GM19023 (cell line): ENCODE data around the gene ATP6V0D1.

Source experiments
- ATAC-seq: cut with Tn5 transposase; IDR thresholded peaks from one replicate; pipeline ENCODE4 v1.9.1; 2021; ENCODE audit warnings: mild to moderate bottlenecking, moderate library complexity; ENCODE audit not compliant: unreplicated experiment

ATP6V0D1 gene

DNA sequence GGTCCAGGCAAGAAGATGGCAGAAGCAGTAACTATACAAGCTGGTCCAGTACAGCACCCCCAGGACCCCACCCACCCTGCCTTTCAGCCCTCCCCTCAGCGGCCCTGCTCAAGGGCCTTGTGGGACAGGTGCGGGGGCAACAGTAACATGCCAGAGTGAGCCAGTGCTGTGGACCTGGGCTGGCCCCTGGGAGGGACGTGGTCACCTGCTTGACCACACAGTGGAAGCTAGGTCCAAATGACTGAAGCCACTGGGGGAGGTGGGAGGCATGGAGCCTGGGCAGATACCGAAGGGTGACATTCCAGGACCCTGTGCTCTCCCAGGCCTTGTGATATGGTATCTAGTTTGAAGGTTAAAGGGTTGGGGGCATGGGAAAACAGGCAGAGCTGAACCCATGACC lies 17.3 kb downstream of the ATP6V0D1 start:
- no peak for ATAC-seq

DNA sequence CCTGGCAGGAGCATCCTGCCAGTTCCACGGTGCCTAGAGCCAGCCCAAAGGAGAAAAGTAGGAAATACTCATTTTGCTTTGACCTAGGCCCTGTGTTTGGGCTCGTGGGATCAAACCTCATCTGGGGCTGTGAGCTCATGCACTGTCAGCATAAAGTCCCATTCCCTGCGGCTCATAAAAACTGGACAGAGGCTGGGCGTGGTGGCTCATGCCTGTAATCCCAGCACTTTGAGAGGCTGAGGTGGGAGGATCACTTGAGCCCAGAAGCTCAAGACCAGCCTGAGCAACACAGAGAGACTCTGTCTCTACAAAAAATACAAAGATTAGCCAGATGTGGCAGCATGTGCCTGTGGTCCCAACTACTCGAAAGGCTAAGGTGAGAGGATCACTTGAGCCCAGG lies 17.9 kb downstream of the ATP6V0D1 start:
- ATAC-seq = no peak

DNA sequence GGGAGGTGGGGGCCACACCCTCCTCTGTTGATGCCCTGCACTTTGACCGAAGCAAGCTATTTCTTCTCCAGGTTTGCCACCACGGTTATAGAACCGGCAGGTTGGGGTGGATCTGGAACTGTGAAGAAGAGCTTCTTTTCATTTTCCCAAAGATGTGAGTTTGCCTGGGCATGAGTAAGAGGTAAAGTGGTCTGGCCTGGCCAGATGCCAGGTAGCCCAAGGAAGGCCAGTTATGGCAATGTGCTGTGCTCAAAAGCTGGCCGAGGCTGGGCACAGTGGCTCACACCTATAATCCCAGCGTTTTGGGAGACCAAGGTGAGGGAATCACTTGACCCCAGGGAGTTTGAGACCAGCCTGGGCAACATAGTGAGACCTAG lies 18.7 kb downstream of the ATP6V0D1 start:
- no peak for ATAC-seq

DNA sequence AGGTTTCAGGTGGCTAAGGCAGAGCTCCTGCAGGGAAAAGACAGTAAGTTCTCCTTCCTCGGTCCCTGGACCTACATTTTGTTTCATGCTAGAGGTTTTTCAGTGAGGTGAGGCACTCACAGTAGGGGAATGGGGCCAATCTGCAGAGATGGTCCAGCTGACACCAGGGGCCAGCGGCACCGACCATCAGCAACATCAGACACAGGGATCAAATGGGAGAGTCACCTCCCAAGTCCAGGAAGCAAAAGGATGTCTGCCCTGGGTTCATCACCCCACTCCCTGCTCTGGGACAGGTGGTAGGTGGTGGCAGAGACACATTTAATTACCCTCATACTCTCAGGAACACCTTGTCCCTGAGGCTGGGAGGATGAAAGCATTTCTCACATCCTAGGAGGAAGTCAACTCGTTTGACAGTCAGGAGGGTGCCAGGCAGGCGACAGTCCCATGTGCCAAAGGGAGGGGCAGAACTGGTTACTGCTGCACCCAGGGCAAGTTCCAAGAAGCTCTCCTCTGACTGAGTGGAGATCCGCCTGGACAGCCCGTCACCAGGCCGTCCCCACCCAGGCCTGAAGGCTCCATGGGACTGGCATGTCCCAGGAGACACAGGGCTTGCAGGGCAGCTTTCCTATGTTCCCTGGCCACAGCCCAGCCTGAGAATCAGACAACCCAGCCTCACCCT lies 19.2 kb downstream of the ATP6V0D1 start:
- ATAC-seq = no peak

GRCh38 chr16:67460961-67461360 lies 20.0 kb downstream of the ATP6V0D1 start:
- ATAC-seq = no peak

DNA sequence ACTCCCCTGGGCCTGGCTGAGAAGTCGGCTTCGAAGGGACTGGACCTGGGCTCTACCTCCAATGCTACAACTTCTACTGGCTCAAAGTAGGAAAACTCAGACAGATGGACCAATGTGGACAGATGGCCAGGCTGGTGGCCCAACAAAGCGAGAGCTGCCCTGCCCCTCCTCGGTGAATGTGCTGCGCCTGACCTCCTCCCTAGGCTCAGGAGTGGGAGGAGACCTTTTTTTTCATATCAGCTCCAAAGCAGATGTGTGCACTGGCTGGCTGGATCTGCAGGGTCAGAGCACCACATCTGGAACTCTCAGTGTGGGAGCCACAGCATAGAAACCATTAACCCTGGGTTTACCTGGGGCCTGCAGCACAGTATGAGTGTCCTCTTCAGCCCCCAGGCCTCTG lies 20.8 kb downstream of the ATP6V0D1 start:
- no peak for ATAC-seq

DNA sequence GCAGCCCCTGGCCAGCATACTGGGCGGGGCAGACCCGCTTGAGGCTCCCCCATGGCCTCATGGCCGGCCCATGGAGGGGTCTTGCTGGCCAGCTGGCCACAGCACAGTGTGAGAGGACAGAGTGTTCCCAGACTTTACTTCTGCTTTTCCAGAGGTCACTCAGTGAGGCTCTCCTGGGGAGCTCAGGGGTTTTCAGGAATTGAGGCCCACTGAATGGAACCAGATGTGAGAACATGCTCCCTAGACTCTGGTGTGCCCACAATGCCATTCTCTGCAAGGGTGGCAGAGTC lies 21.2 kb downstream of the ATP6V0D1 start:
- ATAC-seq = no peak

DNA sequence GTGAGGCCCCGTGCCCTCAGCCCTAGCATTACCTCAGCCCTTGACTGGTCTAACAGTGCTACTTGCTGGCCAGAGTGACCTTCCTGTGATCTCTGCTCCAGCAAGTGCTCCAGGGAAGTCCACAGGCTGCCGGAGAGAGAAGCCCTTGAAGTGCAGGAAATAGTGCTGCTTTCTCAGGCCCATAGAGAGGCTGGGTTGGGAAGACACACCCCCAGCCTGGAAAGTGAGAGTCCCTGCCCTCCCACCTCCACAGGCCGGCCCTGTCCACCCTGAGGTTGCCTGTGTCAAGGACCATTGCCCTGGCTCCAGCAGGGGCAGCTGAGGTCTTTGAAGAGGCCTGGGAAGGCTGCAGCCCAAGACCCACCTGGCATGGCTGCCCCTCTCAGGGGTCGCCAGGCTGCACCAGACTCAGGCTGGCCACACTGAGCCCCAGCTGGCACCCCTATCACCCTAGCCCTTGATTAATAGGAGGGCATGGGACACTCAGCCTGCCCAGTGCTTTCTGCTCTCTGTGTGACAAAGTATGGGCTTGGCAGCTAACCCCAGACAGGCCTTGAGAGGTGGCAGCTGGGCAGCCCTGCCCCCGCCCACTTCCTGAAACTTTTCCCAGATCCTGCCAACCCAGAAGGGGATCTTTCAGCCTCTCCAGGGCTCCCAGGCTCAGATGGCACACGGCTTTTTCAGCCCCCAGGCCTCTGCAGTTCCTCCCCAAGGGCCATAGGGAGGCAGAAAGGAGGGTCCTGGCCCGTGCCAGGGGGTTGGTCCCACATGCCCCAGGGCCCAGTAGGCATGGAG lies 21.7 kb downstream of the ATP6V0D1 start:
- no peak for ATAC-seq

- no peak for ATAC-seq
These were observed 22.8 kb downstream of the ATP6V0D1 start for GRCh38 chr16:67458121-67458641.

DNA sequence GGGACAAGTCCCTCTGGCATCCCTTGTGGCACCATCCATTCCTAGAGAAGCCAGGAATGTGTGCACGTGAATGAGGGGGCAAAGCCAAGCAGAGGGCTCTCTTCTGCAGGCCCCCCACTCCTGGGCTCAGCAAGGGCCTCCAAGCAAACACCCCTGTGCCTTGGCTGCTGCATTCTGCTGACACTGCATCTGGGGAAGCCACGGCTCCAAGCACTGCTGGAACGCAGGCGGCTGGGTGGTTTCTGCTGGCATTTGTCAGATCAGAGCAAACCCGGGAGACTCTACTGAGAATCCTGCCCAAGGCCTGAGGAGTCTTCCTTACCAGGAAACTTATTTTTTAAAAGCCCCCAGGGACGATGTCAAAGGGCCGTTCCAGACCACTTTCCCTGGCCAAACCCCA lies 23.3 kb downstream of the ATP6V0D1 start:
- ATAC-seq = no peak

- ATAC-seq = no peak
These were observed 24.4 kb downstream of the ATP6V0D1 start for GRCh38 chr16:67456391-67457081.

GRCh38 chr16:67454852-67455251 lies 26.1 kb downstream of the ATP6V0D1 start:
- ATAC-seq = no peak

GRCh38 chr16:67454104-67454503 lies 26.9 kb downstream of the ATP6V0D1 start:
- ATAC-seq = no peak

- no peak for ATAC-seq
These were observed 29.1 kb downstream of the ATP6V0D1 start for GRCh38 chr16:67451704-67452435.

DNA sequence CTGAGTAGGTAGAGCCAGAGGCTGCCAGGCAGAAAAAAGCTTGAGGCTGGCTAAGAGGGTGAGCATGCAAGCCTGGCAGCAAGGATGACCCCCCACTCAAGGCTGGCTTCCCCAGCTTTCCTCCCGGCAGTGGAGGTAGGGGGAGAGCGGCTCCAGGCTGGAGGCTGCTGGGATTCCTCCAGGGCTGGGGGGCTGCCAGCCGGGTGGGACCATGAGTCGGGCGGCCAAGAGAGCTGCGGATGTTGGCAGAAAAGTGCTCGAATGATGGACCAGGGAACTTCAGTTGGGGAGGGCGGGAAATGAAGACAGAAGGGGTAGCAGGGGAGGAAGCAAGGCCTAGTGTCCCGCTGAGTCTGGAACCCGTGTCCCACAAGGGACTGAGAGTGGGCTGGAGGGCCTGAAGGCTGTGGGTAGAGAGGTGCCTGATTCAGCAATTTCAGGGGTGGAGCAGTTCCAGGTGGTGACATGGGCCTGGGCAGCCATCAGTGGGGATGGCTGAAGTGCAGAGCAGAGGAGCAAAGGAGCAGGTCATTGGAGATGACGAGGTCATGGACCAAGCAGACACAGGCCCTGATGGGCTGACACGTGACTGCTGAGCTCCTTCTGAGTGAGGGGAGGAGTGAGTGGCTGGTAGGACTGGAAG lies 29.8 kb downstream of the ATP6V0D1 start:
- no peak for ATAC-seq

DNA sequence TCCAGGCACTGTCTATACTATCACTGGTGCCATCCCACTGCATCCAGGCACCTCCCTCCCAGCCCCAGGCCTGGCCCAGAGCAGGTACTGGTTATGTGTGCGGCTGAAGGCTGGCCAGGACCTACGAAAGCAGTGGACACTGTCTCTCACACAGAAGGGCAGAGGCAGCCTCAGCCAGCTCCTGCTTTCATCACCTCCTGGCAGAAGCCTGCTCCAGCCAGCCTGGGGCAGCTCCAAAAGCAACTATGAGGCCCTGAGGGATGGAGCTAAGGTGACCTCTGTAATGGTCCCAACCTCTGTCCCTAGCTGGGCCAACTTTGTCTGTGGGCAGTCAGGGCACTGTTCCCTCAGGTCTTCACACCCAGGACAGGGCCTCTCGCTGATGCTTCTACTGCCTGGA lies 31.2 kb downstream of the ATP6V0D1 start:
- ATAC-seq = no peak

GRCh38 chr16:67449336-67449735 lies 31.6 kb downstream of the ATP6V0D1 start:
- no peak for ATAC-seq

DNA sequence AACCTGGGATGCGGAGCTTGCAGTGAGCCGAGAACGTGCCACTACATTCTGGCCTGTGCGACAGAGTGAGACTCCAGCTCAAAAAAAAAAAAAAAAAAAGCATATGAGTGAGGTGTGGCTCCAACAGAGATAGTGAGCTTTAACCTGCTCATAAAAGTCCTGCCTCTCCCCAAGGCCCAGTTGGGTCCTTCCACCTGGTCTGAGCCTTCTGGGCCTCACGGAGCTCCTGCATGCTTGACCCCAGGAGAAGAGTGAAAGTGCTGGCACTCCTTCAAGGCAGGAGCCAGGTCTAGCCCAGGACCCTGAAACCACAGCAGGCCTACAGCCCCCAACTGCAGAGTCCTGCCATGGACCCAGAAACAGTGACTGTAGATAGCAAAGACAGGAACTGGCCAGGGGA lies 32.4 kb downstream of the ATP6V0D1 start:
- no peak for ATAC-seq

GRCh38 chr16:67447508-67448076 lies 33.4 kb downstream of the ATP6V0D1 start:
- no peak for ATAC-seq

- ATAC-seq = no peak
These were observed 33.9 kb downstream of the ATP6V0D1 start for GRCh38 chr16:67446968-67447507.
